Posterior cingulate gyrus (tissue), 11 donors: ENCODE measurements around the gene SMARCD1.

Experiments
- DNase-seq, 10 donors: peaks; one replicate each; pipeline versions ENCODE4 v3.0.0 to v3.0.0-alpha.2; 2020 to 2021; ENCODE audit warnings: mixed read lengths in 3 of 10
- intact Hi-C: fragments of 100-400 bp; cut with DNase I; formaldehyde crosslinking; loops from one replicate; pipeline ENCODE4 v1.15.1; 2023

SMARCD1 gene

GRCh38 chr12:50055831-50056638 is 29.1 kb upstream of the SMARCD1 start:
- DNase-seq = peak in 8 of 10 donors; percentile 43 to 93 (median 60)
- intact Hi-C loops = loop anchor here (1.0 to 5.0 kb wide), 4 partner anchors 17 to 89 kb away; no protein-coding TSS in a partner anchor

GRCh38 chr12:50056639-50056976 is 28.5 kb upstream of the SMARCD1 start:
- intact Hi-C loops = loop anchor here (1.0 to 5.0 kb wide), 4 partner anchors 17 to 89 kb away; no protein-coding TSS in a partner anchor
- peak in 1 of 10 donors; percentile 69 for DNase-seq

- intact Hi-C loops = loop anchor here (1.0 to 5.0 kb wide), 4 partner anchors 18 to 90 kb away; no protein-coding TSS in a partner anchor
- DNase-seq = peak; percentile 71 to 95 (median 78)
Measured at GRCh38 chr12:50057000-50057841, 27.9 kb upstream of the SMARCD1 start, which contains the start of gene ASIC1. ASIC1 (plus strand) TSS chr12:50057596; CDS start chr12:50058767, 1,171 bp downstream.

- intact Hi-C loops = loop anchor here (2.0 to 5.0 kb wide), 2 partner anchors 36 to 83 kb away; no protein-coding TSS in a partner anchor
- DNase-seq = peak in 2 of 10 donors; percentile 79 to 85
Measured at GRCh38 chr12:50057896-50058670, 27.1 kb upstream of the SMARCD1 start.

GRCh38 chr12:50058743-50059312 is 26.3 kb upstream of the SMARCD1 start:
- intact Hi-C loops = loop anchor here (5.0 kb wide), 1 partner anchor 37 kb away; no protein-coding TSS in a partner anchor

GRCh38 chr12:50059440-50060119 is 25.6 kb upstream of the SMARCD1 start:
- intact Hi-C loops = loop anchor here (5.0 kb wide), 1 partner anchor 37 kb away; no protein-coding TSS in a partner anchor
- peak in 2 of 10 donors; percentile 40 to 57 for DNase-seq

More at GRCh38 chr12:50058743-50059312, 26.3 kb upstream of the SMARCD1 start:
- DNase-seq = peak in 7 of 10 donors; percentile 23 to 89 (median 50)

DNA sequence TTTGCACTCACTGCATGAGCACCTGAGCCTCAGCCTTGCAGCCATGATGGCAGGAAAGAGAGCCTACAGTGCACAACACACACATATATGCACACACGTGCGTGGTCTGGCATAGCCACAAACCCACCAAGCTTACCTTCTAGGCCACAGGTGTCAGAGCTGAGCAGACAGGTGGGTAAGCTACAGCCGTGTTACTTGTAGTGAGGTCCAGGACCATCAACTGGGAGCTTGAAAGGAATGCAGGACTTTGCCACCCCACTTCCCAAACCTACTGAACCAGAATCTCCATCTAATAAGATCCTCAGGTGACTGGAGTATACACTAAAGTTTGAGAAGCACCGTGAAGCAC is 25.0 kb upstream of the SMARCD1 start:
- intact Hi-C loops = no loop called here

DNA sequence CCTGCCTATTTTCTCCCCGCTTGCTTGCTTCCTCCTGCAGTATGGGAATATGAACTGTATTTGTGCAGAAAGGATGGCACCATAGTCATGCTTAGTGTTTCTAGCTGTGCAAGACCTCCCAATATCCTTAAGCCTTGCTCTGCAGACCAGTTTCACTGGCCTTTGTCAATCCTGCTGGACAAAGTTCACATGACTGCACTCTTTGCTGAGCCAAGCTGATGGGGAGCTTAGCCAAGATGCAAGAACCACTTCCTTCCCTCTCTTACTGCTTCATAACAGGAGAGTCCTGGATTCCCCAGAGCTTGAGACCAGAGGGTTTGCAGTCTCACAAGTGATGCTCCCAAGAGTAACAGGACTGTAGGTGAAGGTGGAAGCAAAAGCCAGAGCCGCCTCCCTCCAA is 24.0 kb upstream of the SMARCD1 start:
- DNase-seq = peak in 1 of 10 donors; percentile 18
- intact Hi-C loops = no loop called here

More for the DNA sequence above, 25.0 kb upstream of the SMARCD1 start:
- DNase-seq = no peak

DNA sequence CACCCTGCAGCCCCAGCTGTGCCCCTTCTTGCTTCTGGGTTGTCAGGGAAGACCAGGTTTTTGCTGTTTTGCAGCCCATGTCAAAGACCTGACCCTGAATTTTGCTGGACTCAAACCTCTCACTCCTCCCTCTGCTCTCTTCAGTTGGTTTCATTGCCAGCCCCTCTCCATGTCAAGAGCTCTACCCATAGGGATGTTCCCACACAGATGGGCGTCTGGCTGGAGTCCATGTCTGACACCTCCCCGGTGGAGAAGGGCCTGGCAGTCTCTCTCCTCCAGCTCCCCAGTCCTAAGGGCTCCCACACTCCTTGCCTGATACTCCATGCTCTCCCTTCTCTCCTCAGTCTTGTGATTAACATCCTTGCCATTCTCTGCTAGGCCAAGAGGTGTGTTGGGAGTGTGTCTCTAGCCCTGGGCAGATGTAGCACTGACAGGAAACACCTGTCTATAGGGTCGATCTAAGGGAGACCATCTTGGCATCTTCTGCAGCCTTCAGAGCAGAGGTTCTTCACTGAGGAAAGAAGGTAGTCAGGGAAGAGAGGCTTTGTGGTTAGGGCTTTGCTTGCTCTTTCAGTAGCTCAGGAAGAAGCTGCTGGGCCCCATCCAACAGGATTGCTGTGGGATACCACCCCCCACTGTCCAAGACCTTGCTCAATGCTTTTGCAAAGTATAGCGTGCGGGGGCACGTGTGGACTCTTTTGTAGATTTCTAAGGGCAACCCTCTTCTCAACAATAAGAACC is 23.0 kb upstream of the SMARCD1 start:
- intact Hi-C loops = no loop called here
- DNase-seq = peak in 2 of 10 donors; percentile 31 to 41

- DNase-seq = peak in 7 of 10 donors; percentile 25 to 93 (median 59)
- intact Hi-C loops = no loop called here
Measured at GRCh38 chr12:50062728-50063460, 22.2 kb upstream of the SMARCD1 start.

- intact Hi-C loops = no loop called here
Measured at GRCh38 chr12:50065726-50066310, 19.3 kb upstream of the SMARCD1 start.

GRCh38 chr12:50066402-50066801 is 18.7 kb upstream of the SMARCD1 start:
- intact Hi-C loops = no loop called here
- peak in 2 of 10 donors; percentile 5 to 14 for DNase-seq

More at GRCh38 chr12:50065726-50066310, 19.3 kb upstream of the SMARCD1 start:
- peak in 2 of 10 donors; percentile 71 to 72 for DNase-seq

DNA sequence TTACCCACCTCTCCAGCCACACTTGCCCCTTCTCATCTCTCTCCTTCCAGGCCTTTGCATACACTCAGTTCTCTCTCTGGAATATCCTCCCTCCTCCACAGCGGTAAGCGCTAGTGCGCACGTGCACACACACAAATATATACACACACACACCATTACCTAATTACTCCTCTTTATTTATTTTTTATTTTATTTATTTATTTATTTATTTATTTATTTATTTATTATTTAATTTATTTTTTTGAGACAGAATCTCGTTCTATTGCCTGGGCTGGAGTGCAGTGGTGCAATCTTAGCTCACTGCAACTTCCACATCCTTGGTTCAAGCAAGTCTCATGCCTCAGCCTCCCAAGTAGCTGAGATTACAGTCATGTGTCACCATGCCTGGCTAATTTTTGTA is 16.1 kb upstream of the SMARCD1 start:
- intact Hi-C loops = no loop called here

DNA sequence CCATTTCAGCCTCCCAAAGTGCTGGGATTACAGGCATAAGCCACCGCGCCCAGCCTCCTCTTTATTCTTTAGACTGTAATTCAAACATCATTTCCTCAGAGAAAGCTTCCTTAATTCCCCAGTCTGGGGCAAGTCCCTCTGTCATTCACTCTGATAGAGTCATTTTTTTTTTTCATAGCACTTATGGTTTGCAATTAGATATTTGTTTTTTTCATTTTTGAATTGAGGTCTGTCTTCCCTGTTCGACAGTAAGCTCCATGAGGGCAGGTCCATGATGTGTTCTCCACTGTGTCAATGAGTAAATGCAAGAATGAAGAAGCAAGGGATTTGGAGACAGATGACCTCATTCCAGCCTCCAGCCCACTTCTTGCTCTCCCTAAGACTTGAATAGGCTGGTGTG is 15.6 kb upstream of the SMARCD1 start:
- intact Hi-C loops = no loop called here

More for the DNA sequence above, 16.1 kb upstream of the SMARCD1 start:
- peak in 2 of 10 donors; percentile 7 to 16 for DNase-seq

DNA sequence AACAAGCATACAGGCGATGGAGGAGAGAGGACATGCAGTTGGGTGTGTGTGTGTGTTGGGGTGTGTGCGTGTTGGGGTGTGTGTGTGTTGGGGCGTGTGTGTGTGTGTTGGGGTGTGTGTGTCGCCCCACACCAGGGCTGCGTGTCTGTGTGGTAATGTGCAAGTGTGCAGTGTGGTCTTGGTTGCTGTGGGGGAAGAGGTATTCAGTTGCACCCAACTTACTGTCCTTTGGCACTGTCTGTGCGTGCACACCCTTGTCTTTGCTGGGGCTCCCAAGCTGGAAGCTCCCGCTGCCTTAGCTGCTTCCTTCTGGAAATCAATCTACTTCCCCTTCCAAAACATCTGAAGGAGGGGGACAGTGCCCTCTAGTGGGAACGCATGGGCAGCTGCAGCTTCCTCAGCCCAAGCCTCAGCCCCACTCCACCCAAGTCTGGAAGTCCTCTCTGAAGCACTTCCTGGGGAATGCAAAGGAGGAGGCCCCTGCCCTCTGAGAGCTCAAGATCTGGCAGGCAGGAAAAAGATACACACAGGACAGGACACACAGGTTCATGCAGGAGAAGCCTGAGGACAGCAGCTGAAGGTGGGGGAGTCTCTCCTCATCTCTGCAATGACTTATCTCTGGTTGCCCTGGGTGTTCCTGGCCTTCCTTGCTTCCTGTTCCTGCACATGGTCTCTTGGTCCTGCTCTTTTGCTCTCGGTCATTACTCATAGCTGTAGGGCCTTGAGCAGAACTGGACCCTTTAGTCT is 14.7 kb upstream of the SMARCD1 start:
- DNase-seq = peak; percentile 67 to 96 (median 84)
- intact Hi-C loops = loop anchor here (1.0 to 5.0 kb wide), 3 partner anchors 31 to 203 kb away; no protein-coding TSS in a partner anchor

More for the DNA sequence above, 15.6 kb upstream of the SMARCD1 start:
- peak in 2 of 10 donors; percentile 5 to 7 for DNase-seq
